Heart left ventricle (tissue), 13 donors: ENCODE data around the gene SH3GL3.

Experiments
- POLR2A ChIP-seq, 2 donors: fragments of 450-650 bp; IDR thresholded peaks; one replicate each; pipeline ENCODE4 v1.6.1; 2017; ENCODE audit warnings: antibody characterized with exemption in 2 of 2, mild to moderate bottlenecking in 2 of 2, moderate library complexity in 2 of 2
- TF ChIP-seq, protein P1 (sequence below), 12 donors: fragments of 200-600 bp; sonication (generic) in 4 of 12; IDR thresholded peaks; one replicate each; pipeline versions ENCODE4 v1.5.0 to v1.8.0; 2018 to 2022; ENCODE audit warnings: antibody characterized with exemption in 12 of 12, mild to moderate bottlenecking in 5 of 12
- donor health status: ischemic (EF 13 %, LVEDD 7.1; RV severe dilation, severe dysfunction).
- donor health status: DM: no; HTN: yes; CAD: no.
- donor health status: DM: no; HTN: no; CAD: no.
- donor health status: ischemic (EF 25% LVEDD 6.9; RV normal size, moderate dysfunction).
- donor health status: ischemic (EF 25% LVEDD 5.7; RV mildly dilated, moderate dysfunction).
- donor health status: ischemic (EF 35%, LVEDD 5.7; RV mildly dilated, moderate dysfunction).
- donor health status: nonischemic (EF 11% LVEDD 7.7; RV severe dilation, severe dysfunction).
- donor health status: DM: yes; HTN: yes; CAD: no.
- donor health status: PGD.
- donor health status: ischemic (EF 29% LVEDD 5.4; RV normal size, mild dysfunction).
- donor health status: nonischemic (EF 23%, LVEDD 6.1; RV moderate dilation, normal function).

DNA sequence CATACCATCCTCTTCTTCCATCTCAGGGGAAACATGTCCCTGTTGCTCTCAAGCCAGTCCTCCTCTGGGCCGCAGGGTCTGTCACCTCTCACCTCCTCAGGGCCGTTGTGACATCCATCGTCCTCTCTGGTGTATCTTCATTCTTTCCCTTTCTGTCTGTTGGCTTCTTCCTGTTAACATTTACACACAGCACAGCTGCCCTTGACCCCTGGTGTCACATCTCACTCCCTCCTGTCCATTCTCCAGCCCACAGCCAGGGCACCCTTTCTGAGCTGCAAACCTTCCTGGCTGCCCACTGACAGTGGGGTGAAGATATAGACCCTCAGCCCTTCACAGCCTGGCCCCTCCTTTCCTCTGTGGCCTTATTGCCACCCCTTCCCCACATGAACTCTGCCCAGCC is 127.2 kb downstream of the SH3GL3 start:
- TF ChIP-seq, protein P1, sequence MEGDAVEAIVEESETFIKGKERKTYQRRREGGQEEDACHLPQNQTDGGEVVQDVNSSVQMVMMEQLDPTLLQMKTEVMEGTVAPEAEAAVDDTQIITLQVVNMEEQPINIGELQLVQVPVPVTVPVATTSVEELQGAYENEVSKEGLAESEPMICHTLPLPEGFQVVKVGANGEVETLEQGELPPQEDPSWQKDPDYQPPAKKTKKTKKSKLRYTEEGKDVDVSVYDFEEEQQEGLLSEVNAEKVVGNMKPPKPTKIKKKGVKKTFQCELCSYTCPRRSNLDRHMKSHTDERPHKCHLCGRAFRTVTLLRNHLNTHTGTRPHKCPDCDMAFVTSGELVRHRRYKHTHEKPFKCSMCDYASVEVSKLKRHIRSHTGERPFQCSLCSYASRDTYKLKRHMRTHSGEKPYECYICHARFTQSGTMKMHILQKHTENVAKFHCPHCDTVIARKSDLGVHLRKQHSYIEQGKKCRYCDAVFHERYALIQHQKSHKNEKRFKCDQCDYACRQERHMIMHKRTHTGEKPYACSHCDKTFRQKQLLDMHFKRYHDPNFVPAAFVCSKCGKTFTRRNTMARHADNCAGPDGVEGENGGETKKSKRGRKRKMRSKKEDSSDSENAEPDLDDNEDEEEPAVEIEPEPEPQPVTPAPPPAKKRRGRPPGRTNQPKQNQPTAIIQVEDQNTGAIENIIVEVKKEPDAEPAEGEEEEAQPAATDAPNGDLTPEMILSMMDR (IDR thresholded peaks at IDR 0.05), result no peak
- TF ChIP-seq POLR2A (IDR thresholded peaks at IDR 0.05), result no peak
